GM23338 (cell line): ENCODE results near the gene CPSF2. TPM values are rescaled to one million over a fixed set of nuclear protein-coding genes. Genes with fewer than 3 reads are reported as not detected.

Experiments
- ATAC-seq: fragments of 200-7000 bp; cut with Tn5 transposase; 3 replicates; pipeline ENCODE4 v1.9.1; 2020
- DNase-seq: peaks from one replicate; pipeline ENCODE4 v3.0.0-alpha.2; 2015; ENCODE audit warnings: low spot score
- H2AFZ ChIP-seq: fragments of 200-600 bp; sonication (generic); 2 replicates; pipeline ENCODE4 v1.8.0; 2016; ENCODE audit warnings: antibody characterized with exemption, mild to moderate bottlenecking, moderate library complexity
- H3F3A ChIP-seq: fragments of 200-600 bp; sonication (generic); replicated peaks from 2 replicates; pipeline ENCODE4 v1.8.0; 2017; ENCODE audit warnings: antibody characterized with exemption, mixed run types, low read depth
- H3K27ac ChIP-seq: fragments of 200-600 bp; sonication (generic); 2 replicates; pipeline ENCODE4 v1.6.1; 2016; ENCODE audit warnings: low read depth
- H3K27me3 ChIP-seq: fragments of 200-600 bp; sonication (generic); 2 replicates; pipeline ENCODE4 v1.8.0; 2016; ENCODE audit warnings: mild to moderate bottlenecking, mixed run types, moderate library complexity; ENCODE audit not compliant: insufficient read depth
- H3K36me3 ChIP-seq: fragments of 200-600 bp; sonication (generic); 2 replicates; pipeline ENCODE4 v1.8.0; 2016; ENCODE audit warnings: mild to moderate bottlenecking; ENCODE audit not compliant: insufficient read depth
- H3K4me1 ChIP-seq: fragments of 200-600 bp; sonication (generic); 2 replicates; pipeline ENCODE4 v1.8.0; 2016; ENCODE audit warnings: mild to moderate bottlenecking, moderate library complexity; ENCODE audit not compliant: insufficient read depth
- H3K4me2 ChIP-seq: fragments of 200-600 bp; sonication (generic); 2 replicates; pipeline ENCODE4 v1.7.1; 2017; ENCODE audit warnings: mixed run types
- H3K4me3 ChIP-seq: fragments of 200-600 bp; sonication (generic); 2 replicates; pipeline ENCODE4 v1.6.1; 2016; ENCODE audit warnings: mixed run types
- H3K79me2 ChIP-seq: fragments of 200-600 bp; sonication (generic); replicated peaks from 2 replicates; pipeline ENCODE4 v1.8.0; 2017; ENCODE audit warnings: mild to moderate bottlenecking; ENCODE audit not compliant: insufficient read depth
- H3K9me2 ChIP-seq: fragments of 200-600 bp; sonication (generic); 2 replicates; pipeline ENCODE4 v1.8.0; 2017; ENCODE audit not compliant: insufficient read depth
- H4K20me1 ChIP-seq: fragments of 200-600 bp; sonication (generic); replicated peaks from 2 replicates; pipeline ENCODE4 v1.8.0; 2017; ENCODE audit warnings: mild to moderate bottlenecking; ENCODE audit not compliant: insufficient read depth
- H3K27ac Mint-ChIP-seq: 2 replicates; pipeline ENCODE4 v1.8.0; 2020; ENCODE audit warnings: inconsistent platforms, mild to moderate bottlenecking, moderate library complexity, mixed read lengths
- H3K27me3 Mint-ChIP-seq: 3 replicates; pipeline ENCODE4 v1.8.0; 2022; ENCODE audit warnings: low read depth, mild to moderate bottlenecking, moderate library complexity, mixed read lengths, inconsistent platforms; ENCODE audit not compliant: insufficient read depth, poor library complexity
- H3K36me3 Mint-ChIP-seq: 3 replicates; pipeline ENCODE4 v1.8.0; 2021; ENCODE audit warnings: low read depth, mild to moderate bottlenecking, inconsistent platforms, moderate library complexity, mixed read lengths
- H3K4me1 Mint-ChIP-seq: 3 replicates; pipeline ENCODE4 v1.8.0; 2020; ENCODE audit warnings: mild to moderate bottlenecking, inconsistent platforms, mixed read lengths
- H3K4me3 Mint-ChIP-seq: 3 replicates; pipeline ENCODE4 v1.8.0; 2021; ENCODE audit warnings: moderate library complexity, mild to moderate bottlenecking, inconsistent platforms, mixed read lengths
- H3K9me3 Mint-ChIP-seq: 3 replicates; pipeline ENCODE4 v1.8.0; 2020; ENCODE audit warnings: moderate library complexity, mild to moderate bottlenecking, inconsistent platforms, mixed read lengths
- CREB1 ChIP-seq: fragments of 250-450 bp; sonication (Bioruptor Pico); IDR thresholded peaks from 2 replicates; pipeline ENCODE4 v1.5.0; 2020; ENCODE audit warnings: low read depth, mild to moderate bottlenecking, moderate library complexity
- ETS1 ChIP-seq: IDR thresholded peaks from 2 replicates; pipeline ENCODE4 v1.6.1; 2016; ENCODE audit warnings: antibody characterized with exemption
- EZH2 ChIP-seq: fragments of 200-600 bp; sonication (generic); IDR thresholded peaks from one replicate; pipeline ENCODE4 v1.8.0; 2017; ENCODE audit warnings: antibody characterized with exemption, mild to moderate bottlenecking, low read depth; ENCODE audit not compliant: unreplicated experiment
- EZH2phosphoT487 ChIP-seq: fragments of 200-600 bp; sonication (generic); IDR thresholded peaks from one replicate; pipeline ENCODE4 v1.8.1; 2018; ENCODE audit warnings: antibody characterized with exemption; ENCODE audit not compliant: unreplicated experiment
- NANOG ChIP-seq: IDR thresholded peaks from 2 replicates; pipeline ENCODE4 v1.6.1; 2016; ENCODE audit warnings: antibody characterized with exemption, borderline replicate concordance
- ZNF114 ChIP-seq: fragments of 250-450 bp; sonication (Bioruptor Pico); IDR thresholded peaks from 2 replicates; pipeline ENCODE4 v1.5.0; 2020; ENCODE audit warnings: mild to moderate bottlenecking, moderate library complexity
- polyA plus RNA-seq: library from polyadenylated mRNA; unstranded; fragments of >200 nt; fragmentation: Nextera tagmentation; extraction: Ambion mirVana; gene quantifications from 2 replicates; pipeline ENCODE4 v1.2.1, GENCODE V29; 2016
- total RNA-seq: library from RNA; depleted of rRNA; stranded (reverse); fragments of >200 nt; shearing (Covaris generic); gene quantifications from 2 replicates; pipeline ENCODE4 v1.2.3, GENCODE V29; 2014

Gene CPSF2
- total and polyA plus RNA-seq, 2 experiments from 2014 or later, result 54.2 to 112 TPM

DNA sequence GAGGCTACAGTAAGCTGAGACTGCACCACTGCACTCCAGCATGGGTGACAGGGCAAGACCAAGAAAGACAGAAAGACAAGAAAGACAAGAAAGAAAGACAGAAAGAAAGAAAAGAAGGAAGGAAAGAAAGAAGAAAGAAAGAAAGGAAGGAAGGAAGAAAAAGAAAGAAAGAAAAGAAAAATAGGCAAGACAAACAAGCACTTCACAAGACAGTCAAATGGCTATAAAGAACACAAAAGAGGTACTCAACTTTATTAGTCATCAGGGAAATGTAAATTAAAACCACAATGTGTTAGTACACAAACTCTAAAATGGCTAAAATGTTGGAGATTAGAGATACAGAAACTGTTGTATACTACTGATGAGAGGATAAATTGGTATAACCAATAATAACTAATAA is 22.0 kb upstream of the CPSF2 start:
- Histone ChIP-seq H3K79me2 (peaks cover 93% of the 10 kb centered on the region), H3K4me1 (no peaks in the 10 kb centered on the region), H3K4me2 (no peak overlapping the region), H3K27me3 (no peaks in the 10 kb centered on the region), H3K36me3 (peaks cover 14% of the 10 kb centered on the region; the same call in 1 of the 2 replicates), H3F3A (no peaks in the 10 kb centered on the region; the same call in 1 of the 2 replicates), H3K27ac (no peak overlapping the region), H4K20me1 (peaks cover 5% of the 10 kb centered on the region), H2AFZ (no peak overlapping the region), H3K9me2 (no peaks in the 10 kb centered on the region), H3K4me3 (no peak overlapping the region)
- no peaks in the 10 kb centered on the region for H3K27me3 Mint-ChIP-seq
- TF ChIP-seq ZNF114 (CRISPR knock-in tag) (no peak), EZH2 (no peak), EZH2phosphoT487 (no peak), NANOG (peak; percentile 57; the same call in 1 of the 2 replicates)
- no peak for DNase-seq
- H3K4me3 Mint-ChIP-seq, result no peak overlapping the region
- H3K36me3 Mint-ChIP-seq, result peaks cover 12% of the 10 kb centered on the region; the same call in 2 of the 3 replicates
- no peak for ATAC-seq
- no peaks in the 10 kb centered on the region for H3K9me3 Mint-ChIP-seq
- peaks cover 9% of the 10 kb centered on the region; the same call in 2 of the 3 replicates for H3K4me1 Mint-ChIP-seq
- H3K27ac Mint-ChIP-seq, result no peak overlapping the region

GRCh38 chr14:92103363-92103989 is 18.3 kb upstream of the CPSF2 start:
- no peak for ATAC-seq
- peaks cover 5% of the 10 kb centered on the region for H4K20me1 ChIP-seq

More at GRCh38 chr14:92103363-92103989, 18.3 kb upstream of the CPSF2 start:
- Mint-ChIP-seq H3K4me1 (peaks cover 19% of the 10 kb centered on the region), H3K9me3 (no peaks in the 10 kb centered on the region), H3K27me3 (peaks cover 3% of the 10 kb centered on the region), H3K27ac (no peak overlapping the region), H3K4me3 (no peak overlapping the region), H3K36me3 (no peaks in the 10 kb centered on the region)
- Histone ChIP-seq H3K9me2 (no peaks in the 10 kb centered on the region), H3K36me3 (no peaks in the 10 kb centered on the region), H3K27ac (no peak overlapping the region), H3K4me1 (peaks cover 5% of the 10 kb centered on the region; the same call in 1 of the 2 replicates), H3K4me2 (no peak overlapping the region), H3K27me3 (no peaks in the 10 kb centered on the region), H3K79me2 (peaks cover 78% of the 10 kb centered on the region), H3F3A (peaks cover 8% of the 10 kb centered on the region), H2AFZ (no peak overlapping the region), H3K4me3 (no peak overlapping the region)
- DNase-seq, result no peak
- TF ChIP-seq ETS1 (no peak), CREB1 (no peak)
